NCI-H1436 (cell line): ENCODE data around the gene CHST9.
"Not testable (repeated sequence)": the region's sequence is repeated elsewhere in the genome, so short reads cannot be mapped to it uniquely, and the experiment has no call there.

Experiments
- DNase-seq: peaks from one replicate; lab custom pipeline; 2025; lab: John Stamatoyannopoulos, UW

CHST9 gene

DNA sequence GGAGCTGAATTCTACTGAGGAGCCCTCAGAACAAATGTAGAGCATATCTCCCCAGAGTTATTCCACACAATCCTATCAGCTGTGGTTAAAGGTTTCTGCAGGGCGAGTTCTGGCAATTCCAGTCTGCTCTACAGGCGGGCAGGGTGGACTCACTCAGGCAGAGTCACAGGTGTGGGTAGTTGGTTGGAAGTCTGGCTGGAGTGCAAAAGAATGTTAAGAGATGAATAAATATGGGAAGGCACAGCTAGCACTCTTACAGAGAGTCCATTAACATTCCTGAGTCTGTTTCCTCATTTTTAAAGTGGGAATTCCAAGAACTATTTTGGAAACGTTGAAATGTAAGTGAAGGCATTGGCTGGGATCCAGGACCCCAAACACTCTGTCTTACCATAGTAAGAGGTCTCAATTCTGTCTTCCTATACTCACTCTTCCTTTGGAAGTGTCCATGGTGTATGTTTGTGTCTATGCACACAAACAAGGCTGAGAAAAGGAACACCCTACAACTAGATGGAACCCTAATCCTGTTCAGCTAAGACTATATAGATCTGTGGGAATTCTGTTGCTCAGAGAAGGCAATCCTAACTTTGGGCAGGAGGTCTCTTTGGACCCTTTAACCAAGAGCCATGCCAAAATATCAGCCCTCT is 256.3 kb downstream of the CHST9 start:
- no peak for DNase-seq

DNA sequence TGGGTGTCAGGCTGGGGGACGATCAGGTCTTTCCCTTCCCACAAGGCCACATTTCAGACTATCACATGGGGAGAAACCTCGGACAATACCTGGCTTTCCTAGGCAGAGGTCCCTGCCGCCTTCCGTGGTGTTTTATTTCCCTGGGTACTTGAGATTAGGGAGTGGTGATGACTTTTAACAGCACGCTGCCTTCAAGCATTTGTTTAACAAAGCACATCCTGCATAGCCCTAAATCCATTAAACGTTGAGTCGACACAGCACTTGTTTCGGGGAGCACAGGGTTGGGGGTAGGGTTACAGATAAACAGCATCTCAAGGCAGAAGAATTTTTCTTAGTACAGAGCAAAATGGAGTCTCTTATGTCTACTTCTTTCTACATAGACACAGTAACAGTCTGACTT is 257.3 kb downstream of the CHST9 start:
- DNase-seq: not testable (repeated sequence)

DNA sequence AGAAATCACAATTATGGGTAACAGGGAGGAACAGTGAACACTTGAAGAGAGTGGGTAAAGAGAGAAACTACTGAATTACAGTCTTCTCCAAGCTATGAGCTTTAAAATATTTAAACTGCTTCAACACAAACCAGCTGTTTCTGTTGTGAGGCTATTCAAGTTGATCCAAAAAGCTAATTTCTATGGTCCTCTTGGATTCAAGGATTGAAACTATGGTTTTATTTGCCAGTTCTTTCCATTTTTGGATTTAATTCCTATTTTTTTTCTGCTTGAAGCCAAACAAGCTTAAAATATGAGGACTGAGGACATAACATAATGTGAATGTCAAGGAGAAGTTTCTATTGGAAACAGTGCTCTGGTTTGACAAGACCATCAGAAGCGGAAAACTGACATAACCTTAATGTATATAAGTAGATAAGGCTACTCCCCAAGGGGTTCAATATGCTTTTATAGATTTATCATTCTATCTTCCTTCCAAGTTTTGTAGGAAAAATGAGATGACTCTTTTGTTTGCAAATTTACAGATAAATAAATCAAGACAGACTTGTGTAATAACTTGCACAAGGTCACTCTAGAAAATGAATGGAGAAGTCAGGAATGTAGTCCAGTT is 258.9 kb downstream of the CHST9 start:
- DNase-seq: no peak

DNA sequence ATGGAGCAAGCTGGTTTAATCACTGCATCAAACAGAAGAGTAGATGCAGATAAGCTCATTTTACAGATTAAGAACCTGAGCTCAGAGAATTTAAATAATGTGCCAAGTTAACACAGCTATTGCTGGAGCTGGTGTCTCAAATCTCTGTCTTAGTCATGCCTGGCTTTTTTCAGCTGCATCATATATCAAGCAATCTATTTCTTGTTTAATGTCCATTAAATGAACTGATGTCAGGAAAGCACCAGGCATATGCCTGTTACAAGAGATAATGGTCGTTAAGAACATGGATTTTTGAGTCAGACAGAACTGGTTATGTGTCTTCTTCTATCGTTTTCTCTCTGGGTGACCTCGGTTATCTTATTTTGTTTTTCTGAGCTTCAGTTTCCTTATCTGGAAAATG is 259.8 kb downstream of the CHST9 start:
- DNase-seq: no peak

DNA sequence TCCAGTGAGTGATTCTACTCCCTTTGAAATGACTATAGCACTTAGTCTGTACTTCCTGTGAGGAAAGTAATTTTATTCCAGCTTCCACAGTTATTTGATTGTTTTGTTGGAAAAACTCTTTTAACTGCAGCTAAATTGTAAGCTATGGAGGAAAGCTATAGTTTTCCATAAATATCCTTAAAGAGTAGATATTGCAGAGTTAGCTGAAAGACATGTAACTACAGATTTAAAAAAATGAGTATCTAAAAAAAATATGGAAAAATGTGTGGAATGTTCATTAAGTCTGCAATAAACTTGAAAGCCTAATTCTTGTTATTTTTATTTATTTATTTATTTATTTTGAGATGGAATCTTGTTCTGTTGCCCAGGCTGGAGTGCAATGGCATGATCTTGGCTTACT is 262.8 kb downstream of the CHST9 start:
- no peak for DNase-seq

DNA sequence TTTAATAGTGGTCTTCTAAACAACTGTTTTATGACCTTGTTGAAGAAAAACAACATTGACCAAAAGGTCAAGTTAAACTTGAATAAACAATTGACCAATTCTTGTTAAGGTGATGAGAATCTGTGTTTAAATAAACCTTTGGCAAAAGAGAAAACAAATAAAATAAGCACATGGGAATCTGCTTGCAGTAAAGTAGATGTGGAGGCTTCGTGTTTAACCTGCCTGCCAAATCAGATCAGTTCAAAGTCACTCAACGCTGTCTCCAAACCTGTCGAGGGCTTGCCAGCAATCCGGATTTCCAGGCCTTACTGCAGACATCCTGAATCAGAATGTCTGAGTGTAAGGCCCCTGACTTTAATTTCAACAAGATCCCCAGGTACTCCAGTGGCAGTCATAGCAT is 264.5 kb downstream of the CHST9 start:
- DNase-seq: no peak

DNA sequence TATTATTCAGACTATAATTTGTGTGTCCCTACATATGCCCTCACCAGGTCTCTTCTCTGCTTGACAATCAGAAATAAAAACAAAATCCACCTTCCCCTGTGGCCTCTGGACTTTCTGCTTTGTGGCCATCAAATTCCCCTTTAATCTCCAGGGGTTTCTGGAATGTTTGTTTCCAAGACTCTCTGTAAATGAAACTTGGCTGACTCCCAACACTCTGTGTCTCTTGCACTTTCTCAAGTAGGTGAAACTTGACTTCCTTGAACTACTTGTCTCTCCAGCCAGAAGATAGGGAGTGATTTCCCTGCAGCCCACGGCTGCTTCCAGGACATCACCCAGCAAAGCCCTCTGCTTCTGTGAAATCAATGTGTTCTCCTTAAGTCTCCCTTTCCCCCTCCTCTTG is 265.5 kb downstream of the CHST9 start:
- no peak for DNase-seq

DNA sequence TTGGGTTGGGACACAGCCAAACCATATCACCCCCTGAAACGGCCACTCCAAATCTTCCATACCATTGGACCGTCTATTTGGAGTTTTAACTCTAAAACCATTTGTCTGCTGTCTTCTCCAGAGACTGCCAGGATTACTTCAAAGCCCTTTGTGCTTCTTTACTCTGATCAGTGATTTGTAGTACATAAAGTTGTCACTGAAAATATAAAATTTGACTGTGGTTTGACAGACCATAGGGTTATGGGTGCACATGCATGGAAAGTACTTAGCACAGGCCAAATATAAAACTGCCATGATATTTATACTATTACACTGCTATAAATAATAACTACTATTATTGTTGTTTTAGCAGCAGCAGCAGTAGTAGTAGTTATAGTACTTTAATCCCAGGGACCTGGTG is 265.9 kb downstream of the CHST9 start:
- no peak for DNase-seq

DNA sequence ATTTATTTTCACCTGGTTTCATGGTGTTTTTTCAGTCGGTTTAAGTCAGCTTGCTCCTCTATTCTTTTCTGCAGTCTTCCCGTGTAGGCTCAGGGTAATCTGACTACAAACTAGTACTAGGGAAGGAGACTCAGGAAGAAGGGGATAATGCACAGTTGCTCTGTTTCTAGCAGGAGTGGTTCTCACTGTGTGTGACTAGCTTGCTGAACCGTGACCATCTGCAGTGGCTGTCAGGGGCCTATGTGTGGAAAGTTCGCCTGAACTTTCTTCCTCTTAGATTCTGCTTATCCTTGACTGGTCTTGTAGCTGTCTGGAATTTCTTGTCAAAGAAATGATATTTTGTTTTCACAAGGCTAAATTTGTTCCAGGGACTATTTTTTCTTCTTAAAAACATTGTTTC is 273.3 kb downstream of the CHST9 start:
- no peak for DNase-seq

DNA sequence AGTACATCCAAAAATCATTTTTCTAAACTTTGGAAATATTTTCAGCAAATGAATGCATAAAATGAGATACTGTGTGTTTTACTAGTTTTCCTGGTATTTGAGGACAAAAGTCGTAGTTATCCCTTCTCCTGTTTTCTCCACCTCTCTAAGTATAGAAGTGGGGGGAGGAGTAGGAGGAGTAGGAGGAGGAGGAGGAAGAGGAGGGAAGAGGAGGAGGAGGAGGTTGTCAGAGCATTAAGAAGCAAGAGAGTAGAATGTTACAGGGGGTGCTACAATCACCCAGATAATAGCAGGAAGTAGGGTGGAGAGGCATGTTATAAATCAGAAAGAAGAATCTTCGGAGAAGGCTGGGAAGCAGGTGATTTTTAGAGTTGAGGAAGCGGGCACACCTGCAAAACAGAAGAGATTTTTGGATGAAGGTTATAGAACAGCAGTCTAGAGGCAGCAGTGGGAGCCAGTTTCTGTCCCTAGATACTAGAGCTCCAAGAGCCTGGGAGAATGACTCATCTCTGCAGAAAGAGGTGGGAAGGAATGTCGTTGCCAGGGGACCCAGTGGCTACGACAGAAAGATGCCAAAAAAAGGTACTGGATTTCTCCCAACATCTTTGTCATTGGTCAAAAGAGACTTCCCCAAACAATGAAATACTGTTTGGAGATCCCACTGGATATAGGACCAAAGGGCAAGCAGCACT is 275.4 kb downstream of the CHST9 start:
- no peak for DNase-seq

DNA sequence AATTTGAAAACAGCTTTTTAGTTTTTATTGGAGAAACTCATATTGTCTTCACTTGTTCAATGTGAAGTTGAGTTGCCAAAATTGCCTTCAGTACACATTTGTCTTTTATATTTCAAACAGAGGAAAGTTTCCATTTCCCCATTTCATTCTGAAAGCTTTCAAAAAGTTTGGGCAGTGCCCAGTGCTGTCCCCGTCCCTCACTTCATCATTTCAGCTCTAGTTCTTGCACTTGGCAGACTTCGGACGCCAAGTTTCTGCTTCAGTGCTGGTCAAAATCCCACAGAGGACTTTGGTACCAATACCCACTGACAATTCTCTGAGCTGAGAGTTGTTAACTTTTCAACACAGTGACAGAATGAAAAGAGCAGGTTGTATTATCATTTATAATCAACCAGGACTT is 276.2 kb downstream of the CHST9 start:
- no peak for DNase-seq

DNA sequence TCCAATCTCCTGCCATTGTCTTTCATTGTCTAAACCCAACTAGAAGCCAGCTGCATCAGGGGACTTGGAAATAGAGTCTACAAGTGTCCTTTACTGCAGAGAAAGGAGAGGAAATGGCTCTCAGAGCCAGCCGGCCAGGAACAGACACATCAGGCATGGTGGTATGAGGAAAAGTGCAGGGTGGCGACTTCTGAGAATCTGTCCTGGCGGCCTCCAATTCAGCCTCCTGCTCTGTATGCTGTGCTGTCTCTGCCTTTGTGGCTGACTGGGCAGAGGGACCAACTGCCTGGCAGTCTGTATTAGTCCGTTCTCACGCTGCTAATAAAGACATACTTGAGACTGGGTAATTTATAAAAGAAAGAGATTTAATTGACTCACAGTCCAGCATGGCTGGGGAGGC is 282.8 kb downstream of the CHST9 start:
- no peak for DNase-seq

DNA sequence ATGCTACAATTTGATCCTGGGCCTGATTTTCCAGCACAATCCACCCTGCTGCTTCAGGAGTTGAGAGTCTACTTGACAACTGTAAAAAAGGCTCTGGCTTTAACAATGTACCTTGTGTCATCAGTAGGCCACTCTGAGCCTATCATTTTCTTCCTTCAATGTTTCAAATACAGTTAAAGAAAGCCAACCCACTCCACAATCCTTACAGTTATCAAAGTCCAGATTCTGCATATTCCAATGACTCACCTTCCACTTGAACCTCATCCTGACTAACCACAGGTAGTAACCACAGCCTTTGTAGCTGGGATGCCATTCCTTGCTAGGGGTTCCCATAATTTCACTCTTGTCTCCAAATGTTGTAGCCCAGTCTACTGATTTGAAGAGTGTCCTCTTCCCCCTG is 284.1 kb downstream of the CHST9 start:
- DNase-seq: no peak

DNA sequence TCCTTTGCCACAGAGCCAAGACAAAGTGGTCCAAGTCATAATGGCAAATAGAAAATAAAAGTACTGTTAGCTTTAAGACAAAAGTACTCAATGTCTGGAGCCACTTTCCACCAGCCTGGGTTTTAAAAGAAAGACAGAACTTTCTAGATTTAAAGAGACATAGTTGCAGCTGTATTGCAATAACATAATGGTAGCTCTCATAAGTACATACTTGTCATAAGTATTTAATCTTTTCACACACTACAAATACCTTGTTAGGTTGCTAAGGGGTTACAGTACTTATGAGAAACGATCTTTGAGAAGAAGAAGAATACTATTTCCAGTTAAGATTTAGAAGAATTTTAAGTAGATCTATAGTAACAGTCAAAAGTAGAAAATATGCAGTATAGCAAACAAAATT is 290.7 kb downstream of the CHST9 start:
- no peak for DNase-seq

DNA sequence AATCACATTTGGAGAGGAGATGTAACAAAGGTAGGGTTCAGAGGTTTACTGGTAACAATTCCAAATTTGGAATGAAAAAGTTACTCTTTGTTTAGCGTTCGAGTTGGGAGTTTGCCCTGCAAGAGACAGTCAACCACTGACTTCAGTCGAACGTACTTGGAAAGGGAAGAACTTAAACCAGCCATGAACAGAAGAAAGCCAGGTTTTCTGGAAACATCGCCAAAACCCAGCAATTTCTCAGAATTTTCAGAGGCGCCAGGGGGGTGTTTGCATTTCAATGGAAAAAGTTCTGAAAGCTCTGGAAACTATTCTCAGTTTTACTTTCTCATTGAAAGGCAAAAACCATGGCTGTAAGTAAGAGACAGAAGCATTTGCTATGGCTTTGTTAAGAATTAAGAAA is 291.1 kb downstream of the CHST9 start:
- DNase-seq: no peak

DNA sequence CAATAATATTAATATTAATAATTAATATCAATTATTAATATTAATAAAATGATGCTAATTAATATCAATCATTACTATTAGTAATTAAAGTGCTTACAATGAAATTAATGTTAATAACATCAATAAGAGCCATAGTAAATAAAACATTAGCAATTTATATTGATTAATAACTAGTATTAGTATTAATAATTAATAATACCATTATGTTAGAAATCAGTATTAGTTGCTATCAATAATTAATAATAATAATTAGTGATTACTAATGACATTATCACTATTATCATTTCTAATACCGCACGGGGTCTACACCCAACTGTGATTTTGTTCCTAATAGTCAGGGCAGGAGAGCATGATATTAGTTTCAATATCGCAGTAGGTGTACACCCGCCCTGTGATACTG is 296.8 kb downstream of the CHST9 start:
- DNase-seq: no peak

DNA sequence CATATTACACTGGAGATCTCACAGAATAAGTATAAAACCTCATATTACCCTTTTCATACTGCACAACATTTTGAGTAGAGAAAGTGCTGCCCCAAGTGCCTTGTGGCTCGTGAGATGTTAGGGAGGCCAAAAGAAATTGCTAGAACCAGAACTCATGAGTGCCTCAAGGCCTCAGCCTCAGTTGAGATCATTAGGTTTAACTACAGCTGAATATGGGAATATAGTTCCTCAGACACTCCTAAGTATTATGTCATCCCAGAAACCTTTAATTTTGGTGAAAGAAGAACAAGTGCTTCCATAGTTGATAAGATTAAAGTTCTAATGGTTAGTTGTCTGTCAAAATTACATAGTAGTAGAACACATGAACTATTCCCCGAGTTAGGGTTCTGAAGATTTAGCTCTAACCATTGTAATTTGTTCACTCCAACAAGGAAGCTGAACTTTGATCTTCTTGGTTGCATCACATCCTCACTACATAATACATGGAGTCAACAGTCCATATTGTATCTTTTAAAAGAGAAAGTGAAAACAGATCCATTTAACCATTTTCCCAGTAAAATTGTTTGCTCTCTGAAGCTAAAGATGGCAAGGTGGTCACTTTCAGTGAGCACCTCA is 310.0 kb downstream of the CHST9 start:
- no peak for DNase-seq

DNA sequence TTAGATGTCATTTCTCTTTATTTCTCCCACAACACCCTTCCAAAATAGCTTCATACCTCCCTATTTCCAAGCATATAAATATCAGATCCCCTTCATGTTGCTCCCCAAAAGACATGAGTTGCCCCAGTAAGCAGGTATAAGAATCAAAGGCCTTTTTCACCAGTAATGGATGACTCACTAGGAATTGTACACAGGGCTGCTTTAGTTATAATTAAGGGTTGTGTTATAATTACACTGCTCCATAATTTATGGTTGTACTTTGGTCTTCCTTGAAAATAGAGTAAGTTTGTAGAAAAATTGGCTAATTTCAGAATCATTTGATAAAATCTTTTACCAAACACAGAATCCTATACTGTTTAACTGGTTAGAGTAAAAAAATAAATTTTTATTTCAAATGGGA is 310.8 kb downstream of the CHST9 start:
- no peak for DNase-seq

DNA sequence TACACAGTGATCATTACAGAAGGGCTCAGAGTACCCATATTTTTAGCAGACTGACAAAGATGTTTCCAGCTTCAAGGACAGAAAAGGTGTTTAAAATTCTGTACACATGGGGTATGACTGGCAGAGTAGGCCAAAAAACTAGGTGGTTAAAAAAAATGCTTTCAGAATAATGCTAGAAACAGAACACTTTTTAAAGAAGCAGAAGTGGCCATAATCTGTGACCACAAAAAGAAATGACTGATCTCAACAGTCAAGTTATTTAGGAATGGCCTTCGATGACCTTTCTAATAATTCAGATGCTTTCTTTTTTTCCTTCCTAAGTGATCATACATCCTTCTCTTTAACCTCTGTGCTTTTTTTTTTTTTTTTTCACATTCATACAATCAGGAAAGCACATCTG is 315.5 kb downstream of the CHST9 start:
- no peak for DNase-seq

DNA sequence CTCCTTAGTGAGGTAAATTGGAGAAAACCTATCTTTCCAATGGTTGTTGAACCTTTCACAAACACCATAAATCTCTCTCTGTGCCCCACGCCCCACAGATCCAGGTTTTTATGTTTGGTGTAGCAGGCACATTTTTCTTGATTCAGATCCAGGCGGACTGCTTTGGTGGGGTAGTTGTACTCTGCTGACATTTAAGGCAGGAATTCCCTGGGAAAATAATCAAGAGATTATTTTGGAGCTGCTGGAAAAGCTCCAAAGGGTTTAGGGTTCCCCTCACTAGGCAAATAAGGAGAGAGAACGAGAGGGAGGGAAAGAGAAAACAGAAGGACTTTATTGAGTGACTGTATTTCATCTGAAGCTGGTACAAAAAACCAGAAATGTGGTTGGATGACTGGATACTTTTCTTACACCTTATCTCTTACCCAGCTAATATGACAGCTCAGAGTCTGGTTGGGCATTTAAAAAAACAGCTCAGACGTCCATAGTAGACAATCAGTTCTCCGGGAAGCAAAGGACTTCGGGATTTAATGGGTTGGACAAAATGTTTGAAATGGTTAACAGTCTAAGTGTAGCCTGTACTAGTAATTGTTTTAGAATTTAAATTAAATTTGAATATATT is 316.0 kb downstream of the CHST9 start:
- no peak for DNase-seq

DNA sequence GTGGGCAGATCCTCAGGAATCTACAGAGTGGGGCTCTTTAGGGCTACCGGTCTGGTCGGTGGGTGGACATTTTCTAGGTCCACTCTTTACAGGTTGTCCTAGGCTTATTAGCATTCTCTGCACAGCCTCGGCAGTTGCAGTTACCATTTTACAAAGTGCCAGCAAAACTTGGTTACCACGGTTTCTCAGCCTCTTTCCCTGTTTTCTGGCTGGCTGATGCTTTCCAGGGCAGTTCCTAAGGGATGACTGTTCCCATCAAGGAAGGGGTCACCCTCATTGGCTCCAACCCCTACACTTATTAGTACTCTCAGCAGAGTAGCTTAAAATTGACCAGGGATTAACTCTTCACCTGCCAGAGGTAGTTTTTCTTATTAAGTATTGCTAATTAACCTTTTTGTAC is 317.6 kb downstream of the CHST9 start:
- DNase-seq: no peak

DNA sequence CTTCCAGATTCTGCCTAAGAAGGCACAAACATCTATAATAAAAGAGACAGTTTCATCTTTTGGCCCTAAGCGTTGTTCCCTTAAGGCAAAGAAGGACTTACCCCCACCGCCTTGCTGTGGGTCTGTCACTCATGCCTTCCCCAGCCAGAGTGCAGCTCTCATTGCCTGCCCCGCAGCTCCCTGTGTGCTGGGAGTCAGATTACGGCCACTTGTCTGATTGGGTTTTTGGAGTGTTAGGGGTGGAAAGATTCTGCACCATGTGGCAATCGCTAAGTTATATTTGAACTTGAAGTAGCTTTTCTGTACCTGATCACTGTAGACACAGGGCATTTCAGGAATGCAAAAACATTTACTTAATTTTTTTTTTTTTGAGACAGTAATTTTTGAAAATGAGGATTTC is 319.6 kb downstream of the CHST9 start, which contains the start of gene AQP4:
Gene AQP4, minus strand, starts transcription at position 151 of the 400 bp plus-strand sequence. Its CDS starts 18 bp downstream, at position 133.
- no peak for DNase-seq

DNA sequence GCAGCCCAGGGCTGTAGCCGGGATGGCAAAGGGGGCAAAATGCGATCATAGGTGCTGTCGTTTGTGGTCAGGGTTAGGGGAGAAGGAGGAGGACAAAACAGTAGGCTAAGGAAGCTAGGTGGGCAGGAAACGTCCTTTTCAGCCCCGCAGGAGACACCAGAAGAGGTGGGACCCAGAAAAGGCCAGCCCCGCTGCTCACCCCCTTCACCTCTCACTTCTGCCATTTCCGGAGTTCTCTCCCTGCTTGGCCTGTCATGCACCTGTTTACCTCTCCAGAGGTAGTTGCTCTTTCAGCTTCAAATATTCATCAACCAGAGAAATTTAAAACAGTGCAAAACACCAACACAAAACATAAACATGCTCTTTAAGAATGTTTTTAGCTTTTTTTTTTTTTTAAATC is 320.4 kb downstream of the CHST9 start:
- DNase-seq: no peak
